GM21723 (cell line): ENCODE data around the gene BRI3BP.
"Not testable (repeated sequence)": the region's sequence is repeated elsewhere in the genome, so short reads cannot be mapped to it uniquely, and the experiment has no call there.

Source experiments
- ATAC-seq: cut with Tn5 transposase; IDR thresholded peaks from one replicate; pipeline ENCODE4 v1.9.1; 2021; ENCODE audit warnings: mild to moderate bottlenecking, moderate library complexity; ENCODE audit not compliant: unreplicated experiment

The BRI3BP gene

DNA sequence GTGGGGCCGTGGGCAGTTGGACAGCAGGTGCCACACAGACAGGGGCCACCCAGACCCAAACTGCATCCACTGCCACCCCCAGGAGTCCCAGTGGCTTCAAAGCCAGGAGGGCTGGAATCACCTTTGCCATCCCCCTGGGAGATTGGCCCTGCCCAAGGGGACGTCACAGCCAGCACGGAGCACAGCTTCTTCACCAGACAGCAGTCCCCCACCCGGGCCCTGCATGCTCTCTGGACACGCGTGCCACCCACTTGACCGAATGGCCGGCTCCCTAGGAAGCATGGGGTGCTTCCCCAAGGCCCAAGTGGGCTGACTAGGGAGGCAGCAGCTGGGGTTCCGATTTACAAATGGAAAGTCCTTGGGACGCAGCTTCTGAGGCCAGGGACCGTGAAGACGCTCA, 21.8 kb upstream of the BRI3BP start:
- no peak for ATAC-seq

DNA sequence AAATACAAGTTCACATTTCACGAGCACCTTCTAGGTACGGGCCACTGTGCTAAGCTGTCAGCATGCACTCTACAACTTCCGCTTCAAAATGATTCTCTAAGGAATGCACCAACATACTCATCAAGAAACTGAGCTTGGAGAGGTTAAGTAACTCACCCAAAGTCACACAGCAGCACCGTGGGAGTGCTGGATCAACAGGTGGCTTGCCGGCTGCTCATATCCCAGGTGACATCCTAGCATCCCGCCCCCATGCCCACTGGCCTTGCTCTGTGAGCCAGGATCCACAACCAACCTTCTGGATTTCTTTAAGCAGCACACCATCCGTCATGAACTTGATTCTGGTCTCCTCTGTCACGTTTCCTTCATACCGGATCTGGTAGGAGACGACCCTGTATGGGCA, 21.2 kb upstream of the BRI3BP start:
- ATAC-seq: no peak

DNA sequence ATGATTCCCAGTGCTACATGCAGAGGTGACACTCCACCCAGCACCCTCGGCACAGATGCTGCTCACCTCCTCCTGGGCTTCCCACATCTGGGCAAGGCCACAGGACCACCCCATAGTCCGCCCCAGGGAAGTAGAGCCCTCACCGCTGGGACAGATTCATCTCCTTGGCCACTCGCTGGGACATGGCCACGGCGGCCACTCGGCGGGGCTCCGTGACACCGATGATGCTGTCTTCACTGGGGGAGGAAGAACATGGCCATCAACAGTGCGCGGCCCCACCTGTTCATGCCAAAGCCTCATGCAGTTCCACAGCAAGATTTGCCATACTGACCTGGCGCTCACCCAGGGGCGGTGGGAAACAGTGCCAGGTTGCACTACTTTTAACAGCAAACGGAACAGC, 18.2 kb upstream of the BRI3BP start:
- no peak for ATAC-seq

DNA sequence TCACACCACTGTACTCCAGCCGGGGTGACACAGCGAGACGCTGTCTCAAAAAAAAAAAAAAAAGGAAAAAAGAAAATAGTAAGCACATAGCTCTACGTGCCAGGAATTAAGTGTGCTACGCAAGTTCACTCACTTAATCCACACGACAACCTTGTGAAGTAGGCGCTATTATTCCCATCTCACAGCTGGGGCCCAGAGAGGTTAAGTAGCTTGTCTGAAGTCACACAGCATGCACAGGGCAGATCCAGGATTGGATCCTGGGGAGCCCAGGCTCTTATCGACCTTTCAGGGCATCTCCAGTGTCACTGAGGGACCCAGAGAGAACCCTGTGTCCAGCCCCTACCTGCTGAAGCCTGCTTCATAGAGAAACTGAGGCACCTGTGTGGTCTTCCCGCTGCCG, 16.4 kb upstream of the BRI3BP start:
- ATAC-seq: no peak

DNA sequence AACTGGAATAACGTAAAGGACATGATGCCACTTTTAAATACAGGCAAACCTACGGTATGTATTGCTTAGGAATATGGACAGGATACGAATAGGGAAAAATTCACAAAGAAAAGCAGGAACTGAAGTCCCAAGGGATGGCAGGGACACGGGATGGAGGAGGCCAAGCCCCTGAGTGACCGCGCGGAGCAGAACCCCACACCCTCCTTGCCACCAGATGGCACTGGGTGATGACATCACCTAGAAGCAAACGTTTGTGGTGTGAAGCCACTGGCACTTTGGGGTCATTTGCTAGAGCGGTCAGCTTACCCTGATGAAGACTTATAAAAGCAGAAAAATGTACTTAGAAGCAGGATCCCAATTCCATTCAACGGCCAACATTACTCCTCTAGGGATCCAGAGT, 13.9 kb upstream of the BRI3BP start:
- no peak for ATAC-seq

DNA sequence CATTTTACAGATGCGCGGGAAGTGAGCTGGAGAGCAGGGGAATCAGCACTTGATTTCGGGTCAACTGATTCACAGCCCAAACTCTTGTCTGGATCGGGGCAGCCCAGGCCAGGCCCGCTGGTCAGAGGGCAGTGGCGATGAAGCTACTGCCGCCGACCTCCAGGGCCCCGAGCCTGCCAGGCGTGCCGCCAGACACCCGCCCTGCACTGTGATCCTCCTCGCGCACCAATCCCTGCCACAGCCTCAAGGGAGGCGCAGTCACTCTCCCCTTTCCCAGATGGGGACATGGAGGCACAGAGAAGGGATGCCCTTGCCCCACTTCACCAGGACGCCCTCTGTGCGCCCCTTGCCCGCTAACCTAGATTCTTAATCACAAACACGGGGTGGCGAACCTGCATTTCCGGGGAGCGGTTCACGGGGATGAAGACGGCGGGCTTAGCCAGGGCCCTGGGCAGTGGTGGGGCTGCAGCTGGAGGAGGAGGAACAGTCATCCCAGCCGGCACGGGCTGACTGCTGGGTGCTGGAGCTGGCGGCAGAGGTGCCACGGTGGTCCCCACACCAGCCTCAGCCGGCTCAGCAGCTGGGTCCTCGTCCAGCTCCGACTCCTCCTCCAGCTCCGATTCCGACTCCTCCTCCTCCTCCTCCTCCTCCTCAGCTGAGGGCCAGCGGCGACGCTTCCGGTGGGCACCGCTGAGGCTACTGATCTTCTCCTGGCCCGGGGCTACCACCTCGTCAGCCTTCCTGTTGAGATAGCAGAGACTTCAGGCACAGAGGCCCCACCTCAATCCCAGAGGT, 13.2 kb upstream of the BRI3BP start:
- no peak for ATAC-seq

DNA sequence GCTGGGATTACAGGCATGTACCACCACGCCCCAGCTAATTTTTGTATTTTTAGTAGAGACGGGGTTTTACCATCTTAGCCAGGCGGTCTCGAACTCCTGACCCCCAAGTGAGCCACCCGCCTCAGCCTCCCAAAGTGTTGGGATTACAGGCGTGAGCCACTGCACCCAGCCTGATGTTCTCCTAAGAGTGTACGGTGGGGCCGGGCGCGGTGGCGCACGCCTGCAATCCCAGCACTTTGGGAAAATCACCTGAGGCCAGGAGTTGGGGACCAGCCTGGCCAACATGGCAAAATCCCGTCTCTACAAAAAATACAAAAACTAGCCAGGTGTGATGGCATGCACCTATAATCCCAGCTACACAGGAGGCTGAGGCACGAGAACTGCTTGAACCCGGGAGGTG, 6.6 kb upstream of the BRI3BP start:
- ATAC-seq: not testable (repeated sequence)

DNA sequence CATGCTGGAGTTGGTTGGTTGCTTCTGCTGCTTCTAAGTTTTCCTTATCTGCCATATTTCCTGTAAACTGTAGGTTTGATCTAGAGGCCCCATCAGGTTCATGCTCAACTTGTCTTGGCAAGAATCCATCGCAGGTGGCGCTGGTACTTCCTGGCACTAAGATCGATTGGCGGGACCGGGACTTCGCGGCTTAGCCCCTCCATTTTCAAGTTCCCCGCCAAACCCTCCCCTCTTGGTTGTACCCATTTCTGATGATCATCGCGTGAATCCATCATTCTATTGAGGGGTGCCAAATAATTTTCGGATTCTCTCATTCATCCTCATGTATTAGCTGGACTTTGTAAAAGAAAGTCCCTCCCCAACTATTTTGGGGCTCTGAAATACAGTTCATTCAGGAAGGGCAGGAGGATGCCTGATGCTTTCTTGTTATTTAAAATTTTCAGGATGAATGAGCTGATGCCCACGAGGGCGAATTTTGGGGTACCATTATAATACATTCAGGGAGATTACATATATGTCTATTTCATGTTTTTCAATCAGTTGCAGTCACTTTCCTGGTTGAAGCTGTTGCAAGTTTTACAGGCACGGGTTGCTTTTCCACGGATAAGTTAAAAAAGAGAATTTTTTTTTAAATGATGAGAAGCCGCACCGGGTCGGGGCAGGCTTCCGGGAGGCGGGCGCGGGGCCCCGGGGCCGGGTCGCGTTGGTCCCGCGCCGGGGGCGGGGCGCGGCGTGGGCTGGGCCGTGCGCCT, 395 bp upstream of the BRI3BP start:
- peak; percentile 27 for ATAC-seq

DNA sequence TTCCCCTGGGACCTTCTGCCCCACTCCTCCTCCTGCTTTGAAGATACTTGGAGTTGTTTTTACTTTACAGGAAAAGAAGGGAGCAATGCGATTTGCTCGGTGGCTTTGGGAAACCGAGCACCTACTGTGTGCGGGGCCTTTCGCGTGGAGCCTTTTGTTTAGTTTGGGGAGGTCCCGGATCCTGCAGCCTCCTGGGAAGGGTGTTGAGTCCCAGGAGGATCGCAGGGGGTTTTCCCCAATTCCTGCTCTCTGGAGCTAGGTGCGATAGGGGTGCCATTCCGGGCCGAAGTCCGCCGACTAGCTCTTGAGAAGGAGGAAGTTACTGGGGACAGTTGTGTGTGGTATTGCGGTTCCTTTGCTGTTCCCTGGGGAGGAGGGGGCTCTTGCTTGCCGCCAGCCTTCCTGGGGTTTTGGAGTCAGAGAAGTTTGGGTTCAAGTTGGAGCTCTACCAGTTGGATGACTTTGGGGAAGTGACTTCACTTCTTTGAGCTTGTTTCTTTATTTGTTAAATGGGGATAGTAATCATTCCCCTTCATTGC, 1.1 kb downstream of the BRI3BP start:
- peak; percentile 34 for ATAC-seq

DNA sequence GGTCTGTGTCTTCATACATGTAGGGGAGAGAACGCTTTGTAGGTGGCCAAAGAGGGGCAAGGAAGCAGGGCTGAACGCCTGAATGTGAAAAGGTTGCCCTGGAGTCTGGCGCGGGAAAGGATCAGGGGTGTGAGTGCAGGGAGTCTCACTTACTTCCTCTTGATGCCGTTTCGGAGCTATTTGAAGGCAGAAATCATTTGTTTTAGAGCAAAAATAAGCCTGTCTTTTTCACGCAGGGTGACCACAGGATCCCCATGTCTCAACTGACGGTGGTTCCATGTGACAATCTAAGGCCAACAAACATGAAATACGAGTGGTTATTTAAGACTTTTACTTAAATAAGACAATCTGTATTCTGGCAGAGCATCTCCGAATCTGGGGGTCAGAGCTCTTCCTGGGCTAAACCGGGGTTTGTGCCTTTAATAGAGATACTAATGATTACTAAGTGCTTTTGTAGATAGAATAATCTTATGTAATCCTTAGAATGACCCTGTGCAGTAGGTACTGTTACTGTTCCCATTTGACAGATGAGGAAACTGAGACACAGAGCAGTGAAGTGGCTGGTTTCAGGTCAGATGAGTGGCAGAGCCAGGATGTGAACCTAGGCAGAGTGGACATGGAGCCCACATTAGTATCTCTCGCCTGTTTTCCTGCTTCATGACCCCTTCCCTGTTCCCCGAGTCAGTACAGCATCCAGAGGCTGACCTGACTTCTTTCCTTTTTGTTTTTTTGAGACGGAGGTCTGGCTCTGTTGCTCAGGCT, 1.9 kb downstream of the BRI3BP start:
- ATAC-seq: no peak

DNA sequence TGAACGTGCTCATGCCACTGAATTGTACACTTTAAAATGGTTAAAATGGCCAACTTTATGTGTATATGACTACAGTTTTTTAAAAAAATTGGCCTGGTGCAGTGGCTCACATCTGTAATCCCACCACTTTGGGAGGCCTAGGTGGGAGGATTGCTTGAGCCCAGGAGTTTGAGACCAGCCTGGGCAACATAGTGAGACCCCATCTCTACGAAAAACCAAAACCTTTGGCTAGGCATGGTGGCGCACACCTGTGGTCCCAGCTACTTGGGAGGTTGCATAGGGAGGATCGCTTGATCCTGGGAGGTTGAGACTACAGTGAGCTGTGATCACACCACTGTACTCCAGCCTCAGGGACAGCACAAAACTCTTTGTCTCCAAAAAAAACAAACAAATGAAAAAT, 5.3 kb downstream of the BRI3BP start:
- ATAC-seq: no peak

DNA sequence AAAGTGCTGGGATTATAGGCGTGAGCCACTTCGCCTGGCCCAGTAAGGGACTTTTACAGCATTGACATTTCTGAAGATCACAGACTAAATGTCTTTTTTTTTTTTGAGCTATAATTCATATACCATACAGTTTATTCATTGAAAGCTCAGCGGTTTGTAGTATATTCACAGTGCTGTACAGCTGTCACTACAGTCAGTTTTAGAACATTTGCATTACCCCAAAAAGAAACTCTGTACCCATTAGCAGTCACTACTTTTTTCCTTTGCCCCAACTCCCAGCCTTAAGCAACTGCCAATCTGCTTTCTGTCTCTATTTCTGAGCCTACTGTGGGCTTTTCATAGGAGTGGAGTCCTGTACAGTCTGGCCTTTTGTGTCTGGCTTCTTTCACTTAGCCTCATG, 8.2 kb downstream of the BRI3BP start:
- no peak for ATAC-seq

DNA sequence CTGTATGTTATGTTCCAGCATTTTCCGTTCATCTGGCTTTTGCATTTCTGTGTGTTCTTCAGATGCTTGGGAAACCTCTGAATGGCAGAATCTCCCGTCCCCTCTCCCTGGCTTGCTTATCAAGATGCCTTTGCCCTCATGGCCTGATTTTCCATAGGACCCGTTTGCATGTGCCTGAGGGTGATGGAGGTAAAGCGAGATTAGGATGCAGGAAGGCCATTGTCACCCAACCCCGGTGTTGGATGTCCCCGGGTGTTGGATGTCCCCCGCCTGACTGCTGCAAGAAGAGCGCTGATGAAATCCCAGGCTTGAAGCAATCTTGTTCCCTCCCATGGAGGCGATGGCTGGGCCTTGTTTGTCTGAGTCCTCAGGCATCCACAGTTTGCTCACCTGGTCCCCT, 9.6 kb downstream of the BRI3BP start:
- ATAC-seq: no peak

DNA sequence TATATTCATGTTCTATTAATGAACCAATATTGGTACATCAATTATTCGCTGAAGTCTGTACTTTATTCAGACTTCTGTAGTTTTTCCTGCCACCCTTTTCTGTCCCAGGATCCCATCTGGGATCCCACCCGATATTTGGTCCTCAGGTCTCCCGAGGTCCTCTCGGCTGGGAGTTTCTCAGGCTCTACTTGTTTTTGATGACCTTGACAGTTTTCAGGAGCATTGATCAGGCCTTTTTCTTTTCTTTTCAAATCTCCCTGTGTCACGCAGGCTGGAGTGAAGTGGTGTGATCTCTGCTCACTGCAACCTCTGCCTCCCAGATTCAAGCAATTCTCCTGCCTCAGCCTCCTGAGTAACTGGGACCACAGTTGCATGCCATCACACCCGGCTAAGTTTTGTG, 11.2 kb downstream of the BRI3BP start:
- ATAC-seq: no peak

DNA sequence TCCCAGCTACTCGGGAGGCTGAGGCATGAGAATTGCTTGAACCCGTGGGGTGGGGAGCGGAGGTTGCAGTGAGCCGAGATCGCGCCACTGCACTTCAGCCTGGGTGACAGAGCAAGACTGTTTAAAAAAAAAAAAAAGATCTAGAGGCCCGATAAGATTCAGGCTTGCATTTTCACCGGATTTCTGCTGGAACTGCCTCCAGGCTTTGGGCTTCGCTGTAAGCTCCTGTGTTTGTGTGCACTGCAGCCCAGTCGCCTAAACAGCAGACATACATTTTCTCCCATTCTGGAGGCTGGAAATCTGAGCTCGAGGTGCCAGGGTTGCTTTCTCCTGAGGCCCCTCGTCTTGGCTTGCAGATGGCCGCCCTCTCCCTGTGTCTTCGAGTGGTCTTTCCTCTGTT, 12.2 kb downstream of the BRI3BP start:
- no peak for ATAC-seq

DNA sequence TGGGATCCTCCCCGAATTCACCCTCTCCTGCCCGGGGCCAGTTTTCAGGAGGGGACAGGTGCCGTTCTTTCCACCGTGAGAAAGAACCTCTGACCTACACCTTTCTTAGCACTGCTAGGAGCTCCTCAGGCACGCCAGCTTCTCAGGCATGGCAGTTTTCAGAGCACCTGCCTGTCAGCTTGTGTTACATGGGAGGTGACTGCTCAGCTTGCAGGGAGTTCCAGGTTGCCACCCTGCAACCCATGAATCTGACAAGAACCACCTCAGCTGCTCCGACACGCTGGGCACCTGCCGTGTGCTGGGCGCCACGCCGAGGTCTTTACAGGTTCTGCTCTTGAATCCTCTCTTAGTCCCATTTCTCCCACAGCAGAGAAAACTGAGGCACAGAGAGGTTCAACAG, 12.9 kb downstream of the BRI3BP start:
- no peak for ATAC-seq

DNA sequence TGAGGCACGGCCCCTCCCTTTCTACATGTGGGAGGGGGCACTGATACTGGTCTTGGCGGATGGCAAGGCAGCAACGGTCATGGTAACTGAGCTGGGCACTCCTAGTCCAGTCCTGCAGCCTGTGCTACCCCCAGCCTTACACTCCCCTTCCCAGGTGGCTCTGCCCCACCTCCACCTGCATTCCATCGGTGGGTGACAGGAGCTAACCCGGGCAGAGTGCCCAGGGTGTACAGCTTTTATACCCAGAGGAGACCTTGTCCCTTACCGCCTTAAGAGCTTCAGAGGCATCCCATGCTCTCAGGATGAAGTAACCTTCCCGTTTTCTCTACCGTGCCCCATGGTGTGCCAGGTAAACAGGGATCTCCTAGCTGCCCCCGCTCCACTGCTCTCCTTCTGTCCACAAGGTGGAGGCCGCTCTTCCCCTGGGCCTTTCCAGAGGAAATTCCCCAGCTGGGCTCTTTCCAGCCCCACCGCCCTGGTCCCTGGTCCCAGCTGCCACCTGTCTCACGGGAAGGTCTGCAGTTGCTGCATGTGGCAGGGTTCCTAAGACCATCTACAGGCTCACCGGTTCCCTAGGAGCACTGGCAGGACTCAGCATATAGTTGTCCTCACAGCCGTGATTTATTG, 20.5 kb downstream of the BRI3BP start:
- ATAC-seq: no peak

DNA sequence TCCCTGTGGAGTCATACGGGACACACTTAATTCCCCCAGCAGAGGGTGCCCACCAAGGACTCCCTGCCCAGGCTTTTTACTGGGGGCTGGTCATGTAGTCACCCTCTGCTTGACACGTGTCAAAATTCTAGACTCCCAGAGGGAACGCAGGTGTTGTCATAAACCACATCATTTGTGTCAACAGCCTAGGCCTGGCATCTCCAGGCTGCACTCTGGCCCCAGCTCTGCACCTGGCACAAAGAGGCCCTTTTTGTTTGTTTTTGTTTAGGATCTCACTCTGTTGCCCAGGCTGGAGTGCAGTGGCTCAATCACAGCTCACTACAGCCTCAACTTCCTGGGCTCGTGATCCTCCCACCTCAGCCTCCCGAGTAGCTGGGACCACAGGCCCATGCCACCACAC, 21.1 kb downstream of the BRI3BP start:
- ATAC-seq: no peak

DNA sequence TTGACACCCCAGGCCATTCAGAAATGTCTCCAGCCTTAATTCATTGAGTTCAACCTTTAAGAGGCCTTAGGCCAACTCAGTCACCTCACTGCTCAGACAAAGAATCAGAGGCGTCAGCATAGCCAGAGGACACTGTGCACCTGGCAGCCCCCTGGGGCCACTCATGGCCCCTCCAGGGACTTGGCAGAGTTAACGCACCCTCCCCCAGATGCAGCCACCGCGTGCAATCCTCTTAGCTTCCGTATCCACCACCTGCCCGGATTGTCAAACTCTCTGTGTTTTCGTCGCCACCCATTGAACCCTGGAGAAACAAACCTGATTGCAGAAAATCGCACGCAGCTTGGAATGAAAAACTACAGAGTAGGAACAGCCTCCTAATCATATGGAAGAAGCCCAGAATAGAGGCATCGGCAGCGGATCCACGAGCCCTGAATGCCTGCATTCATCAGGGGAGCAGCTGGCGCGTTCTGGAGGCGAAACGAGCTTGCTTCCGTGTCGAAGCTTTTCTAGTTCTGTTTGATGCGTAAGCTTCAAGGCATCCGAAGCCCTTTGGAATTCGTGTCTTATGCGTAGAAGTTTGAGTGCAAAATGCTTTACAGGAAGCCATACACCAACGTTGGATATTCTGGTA, 22.4 kb downstream of the BRI3BP start:
- ATAC-seq: no peak

DNA sequence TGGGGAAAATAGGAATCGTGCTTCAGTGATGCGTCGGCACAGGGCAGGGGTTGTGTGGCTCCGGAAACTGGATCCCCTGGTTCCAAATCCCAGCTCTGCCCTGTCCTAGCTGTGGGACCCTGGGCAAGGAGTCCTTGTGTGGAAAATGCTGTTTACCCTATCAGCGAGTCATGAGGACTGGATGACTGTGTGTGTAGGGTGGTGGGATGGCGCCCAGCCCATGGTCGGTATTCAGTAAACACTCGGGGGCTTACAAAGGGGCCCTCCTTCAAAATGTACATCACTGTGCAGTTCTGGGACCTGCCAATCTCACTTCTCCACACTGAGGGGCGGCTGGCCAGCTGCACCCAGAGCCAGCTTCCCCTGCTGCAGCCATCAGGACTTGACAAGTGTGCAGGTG, 24.4 kb downstream of the BRI3BP start:
- ATAC-seq: no peak

DNA sequence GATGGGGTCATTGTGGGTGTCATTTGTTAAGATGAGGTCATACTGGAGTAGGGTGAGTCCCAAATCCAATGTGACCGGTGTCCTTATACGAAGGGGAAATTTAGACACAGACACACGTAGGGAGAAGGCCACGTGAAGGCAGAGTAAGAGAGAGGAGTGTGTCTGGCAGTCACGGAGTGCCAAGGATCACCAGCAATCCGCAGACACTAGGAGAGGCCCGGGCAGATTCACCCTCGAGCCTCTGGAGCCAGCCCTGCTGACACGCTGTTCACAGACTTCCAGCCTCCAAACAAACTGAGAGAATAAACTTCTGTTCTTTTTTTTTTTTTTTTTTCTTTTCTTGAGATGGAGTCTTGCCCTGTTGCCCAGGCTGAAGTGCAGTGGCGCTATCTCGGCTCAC, 24.9 kb downstream of the BRI3BP start:
- ATAC-seq: no peak
